ENCODE results near the gene POLR1H. TPM values are rescaled to one million over a fixed set of nuclear protein-coding genes. Genes with fewer than 3 reads are reported as not detected.
A peak's percentile ranks its signal among the peaks of the same experiment; 100 is the strongest.

Gene POLR1H
- total and polyA plus RNA-seq, 9 donors: 23.1 to 46.6 (median 28.3) TPM

- WGBS, 3 donors: 96 to 97% (median 96%) methylated on average over 7 of the region's 7 CpGs
- DNase-seq: peak in 1 of 5 donors; percentile 15
- intact Hi-C loops (cut with DNase I): no loop called here
- TF ChIP-seq CTCF (IDR thresholded peaks at IDR 0.05) (no peak), POLR2A (IDR thresholded peaks at IDR 0.05) (no peak), EP300 (IDR thresholded peaks at IDR 0.05) (no peak)
- Histone ChIP-seq H3K27me3 (no peaks in the 10 kb centered on the region), H3K27ac (no peak overlapping the region), H3K4me1 (ENCODE audit: insufficient read depth) (peaks cover 5% of the 10 kb centered on the region), H3K4me3 (no peak overlapping the region), H3K9me3 (no peaks in the 10 kb centered on the region), H3K36me3 (no peaks in the 10 kb centered on the region)
Observed at GRCh38 chr6:30062471-30063178, 1.6 kb downstream of the POLR1H start.

GRCh38 chr6:30063315-30063714, 2.2 kb downstream of the POLR1H start:
- DNase-seq: no peak
- 90% methylated on average over 2 of the region's 2 CpGs for WGBS, 3 donors
- H3K9me3 ChIP-seq: no peaks in the 10 kb centered on the region
- intact Hi-C loops (cut with DNase I): no loop called here
- no peaks in the 10 kb centered on the region for H3K27me3 ChIP-seq
- TF ChIP-seq CTCF (IDR thresholded peaks at IDR 0.05) (no peak), POLR2A (IDR thresholded peaks at IDR 0.05) (no peak), EP300 (IDR thresholded peaks at IDR 0.05) (no peak)
- H3K4me1 ChIP-seq (ENCODE audit: insufficient read depth): peaks cover 5% of the 10 kb centered on the region
- no peak overlapping the region for H3K4me3 ChIP-seq
- no peaks in the 10 kb centered on the region for H3K36me3 ChIP-seq
- no peak overlapping the region for H3K27ac ChIP-seq

- no peaks in the 10 kb centered on the region for H3K9me3 ChIP-seq
- WGBS, 3 donors: 12 to 16% (median 12%) methylated on average over 4 of the region's 4 CpGs
- H3K4me3 ChIP-seq: peak overlapping the region; percentile 60
- DNase-seq: no peak
- intact Hi-C loops (cut with DNase I): no loop called here
- no peaks in the 10 kb centered on the region for H3K27me3 ChIP-seq
- peaks cover 3% of the 10 kb centered on the region for H3K4me1 ChIP-seq (ENCODE audit: insufficient read depth)
- TF ChIP-seq CTCF (IDR thresholded peaks at IDR 0.05): no peak
- no peak for TF ChIP-seq POLR2A (IDR thresholded peaks at IDR 0.05)
- no peak for TF ChIP-seq EP300 (IDR thresholded peaks at IDR 0.05)
- H3K36me3 ChIP-seq: no peaks in the 10 kb centered on the region
- peak overlapping the region in 1 of 2 donors; percentile 78 for H3K27ac ChIP-seq
Observed at GRCh38 chr6:30066082-30066481, 5.0 kb downstream of the POLR1H start.

GRCh38 chr6:30066577-30067459, 5.8 kb downstream of the POLR1H start, which contains the start of gene PPP1R11:
PPP1R11 (plus strand) TSS chr6:30067198; CDS start chr6:30067411, 213 bp downstream.
- H3K36me3 ChIP-seq: no peaks in the 10 kb centered on the region
- TF ChIP-seq CTCF (IDR thresholded peaks at IDR 0.05) (no peak), POLR2A (IDR thresholded peaks at IDR 0.05) (peak; percentile 51), EP300 (IDR thresholded peaks at IDR 0.05) (peak; percentile 46)
- intact Hi-C loops (cut with DNase I): no loop called here
- no peaks in the 10 kb centered on the region for H3K27me3 ChIP-seq
- DNase-seq: peak; percentile 98 to 99 (median 98)
- peak within 1 kb of the TSS; percentile 60 for H3K4me3 ChIP-seq
- H3K4me1 ChIP-seq (ENCODE audit: insufficient read depth): peaks cover 3% of the 10 kb centered on the region
- no peaks in the 10 kb centered on the region for H3K9me3 ChIP-seq
- WGBS, 3 donors: 0 to 1% (median 0%) methylated on average over 46 of the region's 46 CpGs
- H3K27ac ChIP-seq: peak within 1 kb of the TSS in 1 of 2 donors; percentile 78
